NCI-H2171 treated with DMSO at 0.1 percent for 48 hours (cell line): ENCODE measurements around the gene NABP2.
"Not testable (repeated sequence)": the region's sequence is repeated elsewhere in the genome, so short reads cannot be mapped to it uniquely, and the experiment has no call there.

ENCODE experiments used
- DNase-seq: peaks from one replicate; lab custom pipeline; 2025; lab: John Stamatoyannopoulos, UW

The NABP2 gene

DNA sequence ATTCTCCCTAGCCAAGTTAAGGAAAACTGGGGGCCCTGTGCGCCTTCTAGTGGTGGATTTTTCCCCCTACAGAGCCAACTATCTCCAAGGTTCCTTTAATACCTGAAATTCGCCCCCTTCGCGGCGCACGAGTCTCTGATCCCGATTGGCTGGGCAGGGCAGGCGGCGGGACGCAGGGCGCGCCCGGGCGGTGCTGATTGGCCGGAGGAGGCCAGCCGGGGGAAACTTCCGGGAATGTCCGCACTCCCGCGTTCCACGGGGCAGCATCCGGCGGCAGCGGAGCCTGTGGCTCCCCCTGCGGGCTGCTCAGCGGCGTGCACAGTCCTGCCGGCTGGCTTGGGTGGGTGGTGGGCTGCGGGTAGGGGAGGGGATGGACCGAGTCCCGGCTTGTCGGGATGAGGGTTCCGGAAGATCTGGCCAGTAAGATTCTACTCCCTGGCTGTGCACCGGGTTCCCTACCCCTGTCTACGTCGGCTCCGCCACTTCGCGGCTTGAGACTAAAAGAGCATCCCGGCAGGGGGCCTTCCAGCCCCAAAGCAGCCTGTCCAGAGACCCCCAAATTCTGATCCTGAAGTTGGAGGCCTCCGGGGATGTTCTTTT, at the start of gene NABP2:
Gene NABP2, plus strand, starts transcription at position 241 of the 600 bp plus-strand sequence. CDS start 515 bp downstream, outside the sequence.
- DNase-seq: peak; percentile 96

DNA sequence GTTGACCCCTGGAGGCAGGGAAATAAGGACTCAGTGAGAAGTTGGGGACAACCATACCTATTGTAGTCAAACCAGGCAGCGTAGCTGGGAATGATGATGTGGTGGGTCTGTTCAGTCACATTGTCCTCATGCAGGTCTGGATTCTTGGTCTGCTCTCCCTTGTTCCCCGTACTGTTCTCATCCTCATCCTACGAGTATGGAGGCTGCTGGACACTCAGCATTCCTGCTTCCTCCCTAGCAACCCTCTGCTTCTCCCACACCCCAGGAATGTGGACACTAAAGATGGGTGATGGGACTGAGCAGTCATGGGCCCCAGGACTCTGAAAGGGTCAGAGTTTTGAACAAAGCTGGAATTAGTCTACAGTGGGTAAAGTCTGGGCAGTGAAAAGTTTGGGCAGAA, 45.8 kb upstream of the NABP2 start:
- no peak for DNase-seq

DNA sequence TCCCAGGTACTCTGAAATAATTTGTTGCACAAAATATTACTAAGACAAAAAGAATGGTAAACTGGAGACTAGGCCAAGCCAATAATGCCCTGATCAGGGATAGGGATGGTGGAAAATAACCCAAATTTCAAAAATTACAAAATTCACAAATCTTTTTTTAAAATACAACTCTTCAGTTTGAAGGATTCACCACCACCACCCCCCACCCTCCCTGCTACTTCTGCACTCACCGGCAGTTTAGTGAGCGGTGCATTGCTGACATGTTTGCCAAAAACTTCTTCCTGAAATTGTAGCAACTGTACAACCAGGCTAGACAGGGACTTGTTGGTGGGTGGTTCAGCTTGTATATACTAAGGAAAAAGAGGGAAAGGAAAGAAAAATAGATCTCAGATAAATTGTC, 37.2 kb upstream of the NABP2 start:
- no peak for DNase-seq

DNA sequence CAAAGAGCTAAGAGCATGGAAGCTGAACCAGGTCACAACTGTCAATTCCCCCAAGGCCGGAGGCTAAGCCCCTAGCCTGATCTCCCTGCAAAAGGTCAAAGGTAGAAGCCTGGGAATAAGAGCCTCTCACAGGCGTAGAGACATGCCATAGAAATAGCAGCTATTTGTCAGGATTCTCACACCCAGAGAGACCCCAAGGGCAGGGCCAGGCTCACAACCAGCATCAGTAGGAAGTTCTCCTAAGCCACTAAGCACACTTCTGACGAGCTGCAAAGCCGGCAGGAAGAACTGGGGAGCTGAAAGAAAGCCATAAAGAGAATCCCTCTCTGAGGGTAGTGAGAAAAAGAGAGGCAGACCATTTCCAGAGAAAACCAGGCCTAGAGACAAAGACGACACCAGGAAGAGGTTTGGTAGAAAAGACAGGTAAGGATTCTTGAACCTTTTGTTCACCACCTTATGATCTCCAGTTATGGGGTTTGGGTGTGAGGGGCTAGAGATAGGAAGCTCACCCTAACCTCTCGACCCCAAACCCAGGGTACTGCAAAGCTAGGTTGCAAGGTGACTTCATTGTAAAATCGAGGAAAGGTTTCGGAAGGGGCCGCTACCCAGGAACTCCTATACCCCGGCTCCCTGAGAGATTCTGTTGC, 35.9 kb upstream of the NABP2 start:
- no peak for DNase-seq

DNA sequence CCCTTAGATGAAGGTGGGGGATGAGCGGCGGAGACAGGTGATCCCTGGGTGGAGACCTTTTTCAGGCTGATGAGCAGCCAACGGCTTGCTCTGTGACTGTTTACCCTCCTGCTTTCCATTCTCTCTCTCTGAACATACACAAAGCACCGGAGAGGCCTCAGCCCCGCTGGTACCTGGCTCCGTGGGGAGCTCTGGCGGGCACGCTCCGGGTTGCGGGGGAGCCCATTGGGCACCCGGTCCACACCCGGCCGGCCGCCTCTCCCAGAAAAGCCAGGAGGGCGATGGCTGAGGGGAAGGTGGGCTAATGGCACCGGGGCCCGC, 35.4 kb upstream of the NABP2 start:
- peak; percentile 49 for DNase-seq

DNA sequence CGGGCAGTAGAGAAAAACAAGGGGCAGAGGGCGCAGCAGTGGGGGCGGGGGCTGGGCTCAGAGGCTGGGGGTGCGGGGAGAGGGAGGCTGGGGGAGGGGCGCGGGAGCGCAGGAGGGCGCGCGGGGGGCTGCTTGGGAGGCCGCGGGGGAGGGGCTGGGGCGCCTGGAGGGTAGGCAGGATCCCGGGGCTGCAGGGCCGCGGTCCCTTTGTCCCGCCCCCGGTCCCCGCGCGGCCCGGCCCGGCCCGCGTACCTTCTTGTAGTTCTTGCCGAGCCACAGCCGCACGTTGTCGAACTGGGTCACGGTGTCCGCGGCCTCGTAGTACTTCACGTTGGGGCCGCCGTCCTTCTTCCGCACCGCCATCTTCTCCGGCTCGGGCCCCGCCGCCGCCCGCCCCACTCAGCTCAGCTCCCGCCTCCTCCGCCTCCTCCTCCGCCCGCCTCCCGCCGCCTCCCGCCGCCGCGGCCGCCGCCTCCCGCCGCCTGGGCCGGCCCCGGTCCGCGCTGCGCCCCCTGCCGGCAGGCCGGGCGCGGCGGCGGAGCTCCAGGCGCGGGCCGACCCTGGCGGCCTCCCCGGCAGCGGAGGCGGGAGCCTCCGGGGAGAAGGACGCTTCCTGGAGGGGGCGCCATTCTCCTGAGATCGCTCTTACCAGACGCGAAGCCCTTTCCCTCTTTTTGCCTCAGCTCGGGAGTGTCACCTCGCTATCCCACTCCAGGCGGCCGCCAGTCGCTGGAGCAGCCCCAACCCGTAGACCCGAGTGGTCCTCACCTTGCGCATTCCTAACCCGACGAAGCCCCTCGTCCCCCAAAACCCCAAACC, 34.8 kb upstream of the NABP2 start, which contains the start of gene SMARCC2:
Gene SMARCC2, minus strand, starts transcription at position 385 of the 819 bp plus-strand sequence. Its CDS starts 22 bp downstream, at position 363.
- peak; percentile 83 for DNase-seq

DNA sequence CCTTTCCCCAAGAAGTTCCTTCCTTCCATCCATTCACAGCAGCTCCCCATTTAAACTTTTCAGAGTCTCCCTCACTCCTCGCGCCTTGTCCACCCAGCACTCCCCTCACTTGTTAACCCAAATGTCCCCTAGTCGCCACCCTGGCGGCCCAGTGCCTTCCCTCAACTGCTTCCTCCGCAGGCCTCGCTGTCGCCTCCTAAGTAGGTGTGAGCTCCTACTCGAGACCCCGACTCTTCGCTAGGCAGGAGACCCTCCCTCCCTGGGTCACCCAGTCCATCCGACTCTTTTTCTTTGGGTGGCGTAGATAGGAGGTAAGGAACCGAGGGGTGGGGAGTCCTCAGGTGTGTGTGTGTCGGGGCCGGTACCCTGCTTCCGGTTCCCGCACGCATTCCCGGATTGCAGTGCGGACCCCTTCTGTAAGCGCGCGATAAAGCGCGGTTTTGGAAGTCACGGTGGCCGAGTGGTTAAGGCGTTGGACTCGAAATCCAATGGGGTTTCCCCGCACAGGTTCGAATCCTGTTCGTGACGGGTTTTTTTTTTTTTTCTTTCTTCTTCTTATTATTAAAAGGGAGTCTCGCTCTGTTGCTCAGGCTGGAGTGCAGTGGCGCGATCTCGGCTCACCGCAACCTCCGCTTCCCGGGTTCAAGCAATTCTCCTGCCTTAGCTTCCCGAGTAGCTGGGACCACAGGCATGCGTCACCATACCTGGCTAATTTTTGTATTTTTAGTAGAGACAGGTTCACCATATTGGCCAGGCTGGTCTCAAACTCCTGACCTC, 34.0 kb upstream of the NABP2 start:
- DNase-seq: peak; percentile 87

DNA sequence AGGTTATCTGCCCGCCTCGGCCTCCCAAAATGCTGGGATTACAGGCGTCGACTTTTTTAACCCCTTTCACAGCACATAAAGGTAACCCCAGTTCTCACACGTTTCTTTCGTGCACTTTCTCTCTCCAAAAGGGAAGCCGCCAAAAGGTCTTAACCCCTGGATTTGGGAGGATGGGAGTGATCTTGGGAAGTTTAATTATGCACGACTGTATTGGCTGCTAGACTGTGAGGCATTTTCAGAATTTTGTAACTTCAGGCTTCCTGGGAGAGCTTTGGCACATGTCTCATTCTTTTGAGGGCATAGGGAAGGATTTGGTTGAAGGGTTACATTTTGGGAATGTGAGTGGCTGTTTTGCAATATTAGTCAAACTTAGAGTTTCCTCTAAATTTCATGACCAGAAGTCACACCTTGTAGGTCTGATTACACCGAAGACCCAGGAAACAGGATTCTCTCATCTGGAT, 33.4 kb upstream of the NABP2 start:
- peak; percentile 43 for DNase-seq

DNA sequence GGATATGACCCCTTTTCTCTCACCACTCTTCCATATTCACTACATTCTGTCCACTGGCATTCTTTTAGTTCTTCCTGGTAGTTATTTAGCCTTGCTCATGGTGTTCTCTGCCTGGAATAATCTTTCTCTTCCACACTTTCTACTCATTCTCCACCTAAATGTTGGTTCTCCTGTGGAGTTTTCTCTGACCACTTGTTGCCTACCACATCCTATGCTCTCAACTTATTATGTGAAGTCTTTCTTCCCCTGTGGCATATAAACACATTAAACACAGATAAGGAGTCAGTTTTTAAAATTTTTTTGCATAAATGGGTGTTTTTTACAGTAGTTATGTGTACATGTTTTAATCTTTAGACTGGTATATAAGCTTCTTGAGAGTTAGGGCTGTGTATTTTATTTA, 31.6 kb upstream of the NABP2 start:
- no peak for DNase-seq

DNA sequence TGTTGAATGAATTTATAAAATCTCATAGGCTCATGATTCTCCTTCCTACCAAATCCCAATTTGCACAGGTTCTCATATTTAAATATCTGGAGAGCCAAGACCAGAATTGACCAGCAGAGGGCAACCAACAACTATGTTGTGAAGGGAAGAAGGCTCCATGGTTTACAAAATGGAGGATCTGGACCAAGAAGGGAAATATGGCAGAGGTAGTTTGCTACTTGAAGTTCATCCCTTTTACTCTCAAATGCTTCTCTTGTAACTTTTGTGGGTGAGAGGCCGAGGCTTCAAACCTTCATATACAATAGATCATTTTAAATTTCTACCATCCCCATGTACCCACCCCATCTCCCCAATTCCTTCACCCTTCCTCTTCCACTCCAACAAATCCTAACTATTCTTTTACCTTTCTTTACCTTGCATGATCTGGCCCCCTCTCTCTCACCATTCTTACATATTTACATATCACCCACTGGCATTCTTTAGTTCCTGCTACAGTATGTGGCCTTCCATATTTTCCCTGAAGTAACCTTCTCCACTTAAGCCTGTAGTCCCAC, 31.0 kb upstream of the NABP2 start:
- peak; percentile 85 for DNase-seq

DNA sequence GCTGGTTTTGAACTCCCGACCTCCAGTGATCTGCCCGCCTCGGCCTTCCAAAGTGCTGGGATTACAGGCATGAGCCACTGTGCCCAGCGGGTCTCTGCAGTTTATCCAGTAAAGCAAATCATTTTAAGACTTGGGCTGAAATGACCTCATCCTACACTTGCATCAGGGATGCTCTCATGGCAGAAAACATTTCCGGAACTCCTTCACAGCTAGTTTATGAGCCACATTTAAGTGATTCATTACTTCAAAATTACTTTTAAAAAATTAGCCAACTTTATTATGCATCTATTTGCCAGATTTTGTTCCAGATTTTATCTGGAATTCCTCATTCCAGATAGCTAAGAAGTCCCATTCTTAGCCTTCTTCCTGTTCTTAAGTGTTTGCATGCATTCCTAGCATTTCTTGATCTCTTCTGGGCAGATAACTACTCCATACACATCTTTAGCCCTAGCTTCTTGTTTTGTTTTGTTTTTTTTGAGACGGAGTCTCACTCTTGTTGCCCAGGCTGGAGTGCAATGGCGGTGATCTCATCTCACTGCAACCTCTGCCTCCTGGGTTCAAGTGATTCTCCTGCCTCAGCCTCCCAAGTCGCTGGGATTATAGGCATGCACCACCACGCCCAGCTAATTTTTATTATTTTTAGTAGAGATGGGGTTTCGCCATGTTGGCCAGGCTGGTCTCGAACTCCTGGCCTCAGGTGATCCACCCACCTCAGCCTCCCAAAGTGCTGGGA, 27.2 kb upstream of the NABP2 start:
- not testable (repeated sequence) for DNase-seq

DNA sequence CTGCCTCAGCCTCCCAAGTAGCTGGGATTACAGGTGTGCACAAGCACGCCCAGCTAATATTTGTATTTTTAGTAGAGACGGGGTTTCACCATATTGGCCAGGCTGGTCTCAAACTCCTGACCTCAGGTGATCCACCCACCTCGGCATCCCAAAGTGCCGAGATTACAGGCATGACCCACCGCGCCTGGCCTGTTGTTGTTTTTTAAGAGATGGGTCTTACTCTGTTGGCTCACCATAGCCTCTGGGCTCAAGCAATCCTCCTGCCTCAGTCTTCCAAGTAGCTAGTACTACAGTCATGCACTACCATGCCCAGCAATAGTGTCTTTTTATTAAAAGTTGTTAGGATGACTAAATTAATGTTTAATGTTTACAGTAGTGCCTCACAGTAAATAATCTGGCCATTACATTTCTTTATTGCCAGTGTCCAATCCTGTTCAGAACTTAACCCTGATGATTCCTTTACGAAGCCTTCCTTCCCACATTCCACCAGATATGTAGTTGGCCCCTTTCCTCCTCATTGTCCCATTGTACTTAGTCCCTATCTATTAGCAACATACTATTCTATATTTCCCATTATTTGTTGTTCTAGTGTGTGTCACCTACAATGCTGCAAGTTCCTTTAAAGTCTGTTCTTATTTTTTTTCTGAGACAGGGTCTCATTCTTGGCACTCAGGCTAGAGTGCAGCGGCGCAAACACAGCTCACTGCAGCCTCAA, 26.1 kb upstream of the NABP2 start:
- no peak for DNase-seq

DNA sequence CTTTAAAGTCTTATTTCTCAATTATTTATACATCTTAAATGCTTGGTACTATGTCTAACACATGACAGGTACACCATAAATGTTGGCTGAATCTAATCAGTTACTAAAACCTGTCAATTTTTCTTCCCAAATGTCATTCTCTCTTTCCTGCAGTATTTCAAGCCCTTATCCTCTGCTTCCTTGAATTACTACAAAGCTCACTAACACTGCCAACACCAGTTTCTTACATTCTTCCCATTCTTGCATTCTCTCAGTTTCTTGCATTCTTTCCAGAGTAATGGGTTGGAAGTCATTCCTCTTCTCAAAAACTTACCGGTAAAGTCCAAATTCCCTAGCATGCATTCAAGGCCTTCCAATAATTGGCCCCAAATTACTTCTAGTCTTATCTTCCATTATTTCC, 25.3 kb upstream of the NABP2 start:
- DNase-seq: no peak

DNA sequence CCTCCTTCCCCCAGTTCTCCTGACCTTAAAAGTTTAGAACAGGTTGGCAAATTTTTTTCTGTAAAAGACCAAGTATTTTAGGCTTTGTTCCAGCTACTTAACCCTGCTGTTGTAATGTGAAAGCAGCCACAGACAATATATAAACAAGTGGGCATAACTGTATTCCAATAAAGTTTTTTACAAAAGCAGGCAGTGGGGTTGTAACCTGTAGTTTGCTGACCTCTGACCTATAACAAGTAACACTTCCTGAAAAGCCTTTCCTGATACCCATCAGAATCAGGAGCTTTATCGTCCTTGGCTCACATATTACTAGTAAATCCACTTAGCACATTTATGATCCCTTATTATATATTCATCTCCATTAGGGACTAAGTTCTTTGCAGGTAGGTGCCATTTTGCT, 21.8 kb upstream of the NABP2 start:
- no peak for DNase-seq

DNA sequence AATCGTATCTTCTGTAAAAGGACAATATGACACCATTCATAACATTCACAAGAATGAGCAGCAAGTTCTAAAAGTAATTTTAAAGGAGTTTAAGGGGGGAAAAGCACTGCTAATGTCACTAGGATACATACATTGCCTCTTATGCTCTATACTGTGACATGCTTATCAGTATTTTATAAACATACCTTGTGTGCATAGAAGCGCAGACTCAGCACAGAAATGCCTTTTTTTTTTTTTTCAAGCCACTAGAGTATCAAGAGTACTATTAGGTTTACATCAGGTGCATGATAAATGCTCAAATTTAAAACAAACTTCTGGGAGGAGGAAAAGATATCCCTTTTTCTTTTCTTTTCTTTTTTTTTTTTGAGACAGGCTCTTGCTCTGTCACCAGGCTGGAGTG, 21.3 kb upstream of the NABP2 start:
- no peak for DNase-seq

DNA sequence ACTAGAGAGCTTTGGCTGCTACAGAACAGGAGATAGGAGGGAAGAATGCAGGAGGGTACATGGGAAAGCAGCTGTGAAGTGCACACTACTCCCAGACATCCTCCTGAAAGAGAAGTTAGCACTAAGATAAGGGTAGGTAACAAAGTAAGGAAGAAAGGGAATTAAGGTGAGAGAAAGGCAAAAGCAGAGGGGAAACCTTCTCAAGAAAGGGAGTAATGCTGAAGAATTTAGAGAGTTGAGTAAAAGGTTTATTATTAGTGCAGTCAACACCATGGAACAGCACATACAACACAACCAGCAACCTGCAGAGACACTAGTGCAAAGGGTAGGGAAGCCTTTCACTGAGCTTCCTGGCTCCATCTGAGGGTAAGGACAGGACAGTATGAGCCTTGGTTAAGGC, 19.9 kb upstream of the NABP2 start:
- no peak for DNase-seq

DNA sequence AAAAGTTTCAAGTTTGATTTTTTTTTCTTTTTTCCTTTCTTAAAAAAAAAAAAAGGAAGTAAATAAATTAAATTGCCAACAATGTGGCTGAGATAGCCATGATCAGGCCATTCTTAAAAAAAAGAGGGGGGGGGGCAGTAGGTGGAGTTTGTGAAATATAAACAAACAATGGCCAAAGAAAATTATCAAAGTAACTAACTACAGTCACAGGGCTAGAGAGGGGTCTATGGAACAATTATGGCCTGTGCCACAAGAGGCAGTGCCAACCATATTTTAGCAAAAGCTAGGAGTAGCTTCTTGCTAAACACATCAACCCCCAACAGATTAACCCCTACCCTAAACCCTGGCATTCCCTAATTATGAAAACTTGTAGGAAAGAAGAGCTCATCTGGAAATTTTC, 18.7 kb upstream of the NABP2 start:
- DNase-seq: no peak

DNA sequence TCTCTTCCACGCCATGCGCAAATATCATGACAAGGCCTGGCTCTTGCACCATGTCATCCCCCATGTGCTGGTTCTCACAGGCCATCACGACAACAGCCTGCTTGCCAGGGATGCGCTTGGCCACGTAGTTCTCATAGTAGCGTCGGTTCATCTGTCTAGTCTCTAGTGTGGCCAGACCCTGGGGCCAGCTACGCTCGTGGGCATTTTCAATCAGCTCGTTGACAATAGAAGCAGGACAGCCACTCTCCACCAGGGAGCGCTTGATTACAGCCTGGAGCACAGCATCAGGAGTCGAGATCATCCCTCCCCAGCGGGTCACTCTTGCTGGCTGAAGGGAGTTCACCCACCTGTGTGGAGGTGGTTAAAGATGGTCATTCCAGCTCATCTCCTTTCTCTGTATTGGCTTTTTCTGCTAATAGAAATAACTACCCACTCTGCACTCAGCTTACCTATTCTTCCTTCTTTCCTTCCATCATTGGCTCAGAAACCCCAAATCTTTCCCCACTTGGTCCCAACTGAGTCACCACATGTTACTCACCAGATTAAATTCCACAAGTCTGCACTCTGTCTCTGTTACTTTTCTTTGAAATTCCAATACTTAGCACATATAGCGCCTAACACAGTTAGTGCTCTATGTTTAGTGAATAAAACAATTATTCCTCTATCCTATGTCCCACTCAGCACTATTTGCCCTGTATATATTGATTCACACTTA, 17.5 kb upstream of the NABP2 start:
- DNase-seq: no peak

DNA sequence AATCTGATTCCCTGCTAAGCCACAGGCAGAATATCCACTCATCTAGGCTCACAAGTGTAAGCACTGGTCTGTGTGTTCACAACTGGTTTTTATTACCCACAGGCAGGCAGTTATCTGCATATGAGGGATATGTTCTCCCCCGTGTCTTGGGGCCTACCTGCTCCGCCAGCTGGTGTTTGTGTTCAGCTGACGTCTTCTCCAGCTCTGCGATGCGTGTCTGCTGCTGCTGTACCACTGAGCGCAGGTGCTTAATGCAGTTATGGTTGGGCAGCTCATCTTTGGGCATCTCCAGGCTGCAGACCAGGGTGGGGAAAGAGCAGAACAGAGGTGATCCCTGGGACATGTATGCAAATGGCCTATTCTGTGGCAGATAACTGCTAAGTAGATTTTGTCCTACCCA, 16.1 kb upstream of the NABP2 start:
- DNase-seq: peak; percentile 76

DNA sequence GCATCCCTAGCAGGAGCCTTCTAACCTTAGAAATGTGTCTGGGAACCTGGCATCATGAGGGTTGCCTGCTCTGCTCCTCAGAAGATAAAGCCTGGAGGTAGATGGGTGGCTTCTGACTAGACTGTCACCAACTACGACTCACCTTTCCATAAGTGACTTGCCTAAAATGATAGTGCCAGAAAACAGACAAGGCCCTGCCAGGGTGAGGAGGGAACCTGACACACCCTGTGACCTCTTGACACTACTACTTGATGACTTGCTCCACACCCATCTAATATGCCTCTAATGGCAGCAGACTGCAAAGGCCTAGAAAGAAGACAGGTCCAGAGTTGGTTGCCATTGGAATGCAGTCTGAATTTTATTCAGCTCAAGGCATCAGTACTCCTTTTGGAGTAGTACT, 11.8 kb upstream of the NABP2 start:
- no peak for DNase-seq
